GM23338 (cell line): Measurements from ENCODE around the gene KCNE1. TPM values are rescaled to one million over a fixed set of nuclear protein-coding genes. Genes with fewer than 3 reads are reported as not detected.

ENCODE experiments used
- ATAC-seq: fragments of 200-7000 bp; cut with Tn5 transposase; 3 replicates; pipeline ENCODE4 v1.9.1; 2020
- DNase-seq: peaks from one replicate; pipeline ENCODE4 v3.0.0-alpha.2; 2015; ENCODE audit warnings: low spot score
- H2AFZ ChIP-seq: fragments of 200-600 bp; sonication (generic); 2 replicates; pipeline ENCODE4 v1.8.0; 2016; ENCODE audit warnings: antibody characterized with exemption, mild to moderate bottlenecking, moderate library complexity
- H3F3A ChIP-seq: fragments of 200-600 bp; sonication (generic); replicated peaks from 2 replicates; pipeline ENCODE4 v1.8.0; 2017; ENCODE audit warnings: antibody characterized with exemption, mixed run types, low read depth
- H3K27ac ChIP-seq: fragments of 200-600 bp; sonication (generic); 2 replicates; pipeline ENCODE4 v1.6.1; 2016; ENCODE audit warnings: low read depth
- H3K27me3 ChIP-seq: fragments of 200-600 bp; sonication (generic); 2 replicates; pipeline ENCODE4 v1.8.0; 2016; ENCODE audit warnings: mild to moderate bottlenecking, mixed run types, moderate library complexity; ENCODE audit not compliant: insufficient read depth
- H3K36me3 ChIP-seq: fragments of 200-600 bp; sonication (generic); 2 replicates; pipeline ENCODE4 v1.8.0; 2016; ENCODE audit warnings: mild to moderate bottlenecking; ENCODE audit not compliant: insufficient read depth
- H3K4me1 ChIP-seq: fragments of 200-600 bp; sonication (generic); 2 replicates; pipeline ENCODE4 v1.8.0; 2016; ENCODE audit warnings: mild to moderate bottlenecking, moderate library complexity; ENCODE audit not compliant: insufficient read depth
- H3K4me2 ChIP-seq: fragments of 200-600 bp; sonication (generic); 2 replicates; pipeline ENCODE4 v1.7.1; 2017; ENCODE audit warnings: mixed run types
- H3K4me3 ChIP-seq: fragments of 200-600 bp; sonication (generic); 2 replicates; pipeline ENCODE4 v1.6.1; 2016; ENCODE audit warnings: mixed run types
- H3K79me2 ChIP-seq: fragments of 200-600 bp; sonication (generic); replicated peaks from 2 replicates; pipeline ENCODE4 v1.8.0; 2017; ENCODE audit warnings: mild to moderate bottlenecking; ENCODE audit not compliant: insufficient read depth
- H3K9me2 ChIP-seq: fragments of 200-600 bp; sonication (generic); 2 replicates; pipeline ENCODE4 v1.8.0; 2017; ENCODE audit not compliant: insufficient read depth
- H4K20me1 ChIP-seq: fragments of 200-600 bp; sonication (generic); replicated peaks from 2 replicates; pipeline ENCODE4 v1.8.0; 2017; ENCODE audit warnings: mild to moderate bottlenecking; ENCODE audit not compliant: insufficient read depth
- H3K27ac Mint-ChIP-seq: 2 replicates; pipeline ENCODE4 v1.8.0; 2020; ENCODE audit warnings: inconsistent platforms, mild to moderate bottlenecking, moderate library complexity, mixed read lengths
- H3K27me3 Mint-ChIP-seq: 3 replicates; pipeline ENCODE4 v1.8.0; 2022; ENCODE audit warnings: low read depth, mild to moderate bottlenecking, moderate library complexity, mixed read lengths, inconsistent platforms; ENCODE audit not compliant: insufficient read depth, poor library complexity
- H3K36me3 Mint-ChIP-seq: 3 replicates; pipeline ENCODE4 v1.8.0; 2021; ENCODE audit warnings: low read depth, mild to moderate bottlenecking, inconsistent platforms, moderate library complexity, mixed read lengths
- H3K4me1 Mint-ChIP-seq: 3 replicates; pipeline ENCODE4 v1.8.0; 2020; ENCODE audit warnings: mild to moderate bottlenecking, inconsistent platforms, mixed read lengths
- H3K4me3 Mint-ChIP-seq: 3 replicates; pipeline ENCODE4 v1.8.0; 2021; ENCODE audit warnings: moderate library complexity, mild to moderate bottlenecking, inconsistent platforms, mixed read lengths
- H3K9me3 Mint-ChIP-seq: 3 replicates; pipeline ENCODE4 v1.8.0; 2020; ENCODE audit warnings: moderate library complexity, mild to moderate bottlenecking, inconsistent platforms, mixed read lengths
- CREB1 ChIP-seq: fragments of 250-450 bp; sonication (Bioruptor Pico); IDR thresholded peaks from 2 replicates; pipeline ENCODE4 v1.5.0; 2020; ENCODE audit warnings: low read depth, mild to moderate bottlenecking, moderate library complexity
- ETS1 ChIP-seq: IDR thresholded peaks from 2 replicates; pipeline ENCODE4 v1.6.1; 2016; ENCODE audit warnings: antibody characterized with exemption
- JUNB ChIP-seq: IDR thresholded peaks from one replicate; pipeline ENCODE4 v1.6.1; 2016; ENCODE audit warnings: antibody characterized with exemption; ENCODE audit not compliant: unreplicated experiment
- NANOG ChIP-seq: IDR thresholded peaks from 2 replicates; pipeline ENCODE4 v1.6.1; 2016; ENCODE audit warnings: antibody characterized with exemption, borderline replicate concordance
- POLR2AphosphoS5 ChIP-seq: IDR thresholded peaks from 2 replicates; pipeline ENCODE4 v1.6.1; 2016; ENCODE audit warnings: antibody characterized with exemption, low read depth
- STAT1 ChIP-seq: IDR thresholded peaks from one replicate; pipeline ENCODE4 v1.6.1; 2016; ENCODE audit warnings: antibody characterized with exemption; ENCODE audit not compliant: unreplicated experiment
- ZNF114 ChIP-seq: fragments of 250-450 bp; sonication (Bioruptor Pico); IDR thresholded peaks from 2 replicates; pipeline ENCODE4 v1.5.0; 2020; ENCODE audit warnings: mild to moderate bottlenecking, moderate library complexity
- ZNF331 ChIP-seq: fragments of 250-450 bp; sonication (Bioruptor Pico); IDR thresholded peaks from 2 replicates; pipeline ENCODE4 v1.5.0; 2020; ENCODE audit warnings: low read depth, mild to moderate bottlenecking, moderate library complexity
- polyA plus RNA-seq: library from polyadenylated mRNA; unstranded; fragments of >200 nt; fragmentation: Nextera tagmentation; extraction: Ambion mirVana; gene quantifications from 2 replicates; pipeline ENCODE4 v1.2.1, GENCODE V29; 2016
- total RNA-seq: library from RNA; depleted of rRNA; stranded (reverse); fragments of >200 nt; shearing (Covaris generic); gene quantifications from 2 replicates; pipeline ENCODE4 v1.2.3, GENCODE V29; 2014
- TF ChIP-seq, protein P1 (sequence below): fragments of 250-450 bp; sonication (Bioruptor Pico); IDR thresholded peaks from 2 replicates; pipeline ENCODE4 v1.5.0; 2020; ENCODE audit warnings: mild to moderate bottlenecking, moderate library complexity

KCNE1 gene
- total and polyA plus RNA-seq, 2 experiments from 2014 or later = 0.07 TPM; not detected in 1

DNA sequence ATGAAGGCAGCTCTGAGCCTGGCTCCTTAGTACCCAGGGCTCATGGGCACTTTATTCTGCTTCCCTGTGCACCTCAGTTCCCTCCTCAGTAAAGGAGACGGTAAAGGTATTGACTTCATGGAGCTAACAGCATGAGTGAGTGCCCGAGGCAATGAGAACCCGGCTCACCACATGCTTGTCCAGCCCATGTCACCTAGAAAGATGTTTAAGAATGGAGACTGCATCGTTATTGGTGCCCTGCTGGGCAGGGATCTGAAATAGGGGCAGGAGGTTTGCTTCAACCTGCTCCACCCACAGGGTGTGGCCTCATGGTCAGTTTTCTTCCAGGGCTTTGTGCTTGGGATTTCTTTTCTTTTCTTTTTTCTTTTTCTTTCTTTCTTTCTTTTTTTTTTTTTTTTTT lies 7.0 kb upstream of the KCNE1 start:
- Mint-ChIP-seq H3K27me3 (peaks cover 4% of the 10 kb centered on the region), H3K27ac (no peak overlapping the region), H3K4me3 (no peak overlapping the region), H3K36me3 (no peaks in the 10 kb centered on the region), H3K9me3 (no peaks in the 10 kb centered on the region), H3K4me1 (peaks cover 50% of the 10 kb centered on the region)
- H3K4me3 ChIP-seq = no peak overlapping the region
- H3F3A ChIP-seq = no peaks in the 10 kb centered on the region
- TF ChIP-seq, protein P1, sequence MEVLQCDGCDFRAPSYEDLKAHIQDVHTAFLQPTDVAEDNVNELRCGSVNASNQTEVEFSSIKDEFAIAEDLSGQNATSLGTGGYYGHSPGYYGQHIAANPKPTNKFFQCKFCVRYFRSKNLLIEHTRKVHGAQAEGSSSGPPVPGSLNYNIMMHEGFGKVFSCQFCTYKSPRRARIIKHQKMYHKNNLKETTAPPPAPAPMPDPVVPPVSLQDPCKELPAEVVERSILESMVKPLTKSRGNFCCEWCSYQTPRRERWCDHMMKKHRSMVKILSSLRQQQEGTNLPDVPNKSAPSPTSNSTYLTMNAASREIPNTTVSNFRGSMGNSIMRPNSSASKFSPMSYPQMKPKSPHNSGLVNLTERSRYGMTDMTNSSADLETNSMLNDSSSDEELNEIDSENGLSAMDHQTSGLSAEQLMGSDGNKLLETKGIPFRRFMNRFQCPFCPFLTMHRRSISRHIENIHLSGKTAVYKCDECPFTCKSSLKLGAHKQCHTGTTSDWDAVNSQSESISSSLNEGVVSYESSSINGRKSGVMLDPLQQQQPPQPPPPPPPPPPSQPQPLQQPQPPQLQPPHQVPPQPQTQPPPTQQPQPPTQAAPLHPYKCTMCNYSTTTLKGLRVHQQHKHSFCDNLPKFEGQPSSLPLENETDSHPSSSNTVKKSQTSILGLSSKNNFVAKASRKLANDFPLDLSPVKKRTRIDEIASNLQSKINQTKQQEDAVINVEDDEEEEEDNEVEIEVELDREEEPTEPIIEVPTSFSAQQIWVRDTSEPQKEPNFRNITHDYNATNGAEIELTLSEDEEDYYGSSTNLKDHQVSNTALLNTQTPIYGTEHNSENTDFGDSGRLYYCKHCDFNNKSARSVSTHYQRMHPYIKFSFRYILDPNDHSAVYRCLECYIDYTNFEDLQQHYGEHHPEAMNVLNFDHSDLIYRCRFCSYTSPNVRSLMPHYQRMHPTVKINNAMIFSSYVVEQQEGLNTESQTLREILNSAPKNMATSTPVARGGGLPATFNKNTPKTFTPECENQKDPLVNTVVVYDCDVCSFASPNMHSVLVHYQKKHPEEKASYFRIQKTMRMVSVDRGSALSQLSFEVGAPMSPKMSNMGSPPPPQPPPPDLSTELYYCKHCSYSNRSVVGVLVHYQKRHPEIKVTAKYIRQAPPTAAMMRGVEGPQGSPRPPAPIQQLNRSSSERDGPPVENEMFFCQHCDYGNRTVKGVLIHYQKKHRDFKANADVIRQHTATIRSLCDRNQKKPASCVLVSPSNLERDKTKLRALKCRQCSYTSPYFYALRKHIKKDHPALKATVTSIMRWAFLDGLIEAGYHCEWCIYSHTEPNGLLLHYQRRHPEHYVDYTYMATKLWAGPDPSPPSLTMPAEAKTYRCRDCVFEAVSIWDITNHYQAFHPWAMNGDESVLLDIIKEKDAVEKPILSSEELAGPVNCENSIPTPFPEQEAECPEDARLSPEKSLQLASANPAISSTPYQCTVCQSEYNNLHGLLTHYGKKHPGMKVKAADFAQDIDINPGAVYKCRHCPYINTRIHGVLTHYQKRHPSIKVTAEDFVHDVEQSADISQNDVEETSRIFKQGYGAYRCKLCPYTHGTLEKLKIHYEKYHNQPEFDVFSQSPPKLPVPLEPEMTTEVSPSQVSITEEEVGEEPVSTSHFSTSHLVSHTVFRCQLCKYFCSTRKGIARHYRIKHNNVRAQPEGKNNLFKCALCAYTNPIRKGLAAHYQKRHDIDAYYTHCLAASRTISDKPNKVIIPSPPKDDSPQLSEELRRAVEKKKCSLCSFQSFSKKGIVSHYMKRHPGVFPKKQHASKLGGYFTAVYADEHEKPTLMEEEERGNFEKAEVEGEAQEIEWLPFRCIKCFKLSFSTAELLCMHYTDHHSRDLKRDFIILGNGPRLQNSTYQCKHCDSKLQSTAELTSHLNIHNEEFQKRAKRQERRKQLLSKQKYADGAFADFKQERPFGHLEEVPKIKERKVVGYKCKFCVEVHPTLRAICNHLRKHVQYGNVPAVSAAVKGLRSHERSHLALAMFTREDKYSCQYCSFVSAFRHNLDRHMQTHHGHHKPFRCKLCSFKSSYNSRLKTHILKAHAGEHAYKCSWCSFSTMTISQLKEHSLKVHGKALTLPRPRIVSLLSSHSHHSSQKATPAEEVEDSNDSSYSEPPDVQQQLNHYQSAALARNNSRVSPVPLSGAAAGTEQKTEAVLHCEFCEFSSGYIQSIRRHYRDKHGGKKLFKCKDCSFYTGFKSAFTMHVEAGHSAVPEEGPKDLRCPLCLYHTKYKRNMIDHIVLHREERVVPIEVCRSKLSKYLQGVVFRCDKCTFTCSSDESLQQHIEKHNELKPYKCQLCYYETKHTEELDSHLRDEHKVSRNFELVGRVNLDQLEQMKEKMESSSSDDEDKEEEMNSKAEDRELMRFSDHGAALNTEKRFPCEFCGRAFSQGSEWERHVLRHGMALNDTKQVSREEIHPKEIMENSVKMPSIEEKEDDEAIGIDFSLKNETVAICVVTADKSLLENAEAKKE (CRISPR knock-in tag) = no peak
- no peak for TF ChIP-seq ETS1
- no peak for TF ChIP-seq NANOG
- no peak for TF ChIP-seq ZNF114 (CRISPR knock-in tag)
- TF ChIP-seq JUNB = no peak
- TF ChIP-seq POLR2AphosphoS5 = no peak
- TF ChIP-seq CREB1 = no peak
- no peak for TF ChIP-seq STAT1
- TF ChIP-seq ZNF331 (CRISPR knock-in tag) = no peak
- peaks cover 9% of the 10 kb centered on the region for H3K4me1 ChIP-seq
- H3K36me3 ChIP-seq = no peaks in the 10 kb centered on the region
- no peaks in the 10 kb centered on the region for H3K9me2 ChIP-seq
- no peak for DNase-seq
- no peaks in the 10 kb centered on the region for H4K20me1 ChIP-seq
- no peak overlapping the region for H2AFZ ChIP-seq
- no peak overlapping the region for H3K4me2 ChIP-seq
- no peak overlapping the region for H3K27ac ChIP-seq
- no peaks in the 10 kb centered on the region for H3K79me2 ChIP-seq
- H3K27me3 ChIP-seq = no peaks in the 10 kb centered on the region
- no peak for ATAC-seq
